Muscle of arm (tissue), 12 donors: ENCODE data around the gene ACTR1A. TPM values are rescaled to one million over a fixed set of nuclear protein-coding genes. Genes with fewer than 3 reads are reported as not detected.

Experiments
- DNase-seq: peaks from one replicate; pipeline ENCODE4 v3.0.0-alpha.2; 2013
- polyA plus RNA-seq, 12 donors: library from polyadenylated mRNA; unstranded; fragments of 120-200 nt; gene quantifications; one replicate each; pipeline ENCODE4 v1.2.1, GENCODE V29; 2013; ENCODE audit not compliant: insufficient read length in 12 of 12

ACTR1A gene
- polyA plus RNA-seq, 12 donors: 53.7 to 88.2 (median 81.1) TPM; not detected in 1

DNA sequence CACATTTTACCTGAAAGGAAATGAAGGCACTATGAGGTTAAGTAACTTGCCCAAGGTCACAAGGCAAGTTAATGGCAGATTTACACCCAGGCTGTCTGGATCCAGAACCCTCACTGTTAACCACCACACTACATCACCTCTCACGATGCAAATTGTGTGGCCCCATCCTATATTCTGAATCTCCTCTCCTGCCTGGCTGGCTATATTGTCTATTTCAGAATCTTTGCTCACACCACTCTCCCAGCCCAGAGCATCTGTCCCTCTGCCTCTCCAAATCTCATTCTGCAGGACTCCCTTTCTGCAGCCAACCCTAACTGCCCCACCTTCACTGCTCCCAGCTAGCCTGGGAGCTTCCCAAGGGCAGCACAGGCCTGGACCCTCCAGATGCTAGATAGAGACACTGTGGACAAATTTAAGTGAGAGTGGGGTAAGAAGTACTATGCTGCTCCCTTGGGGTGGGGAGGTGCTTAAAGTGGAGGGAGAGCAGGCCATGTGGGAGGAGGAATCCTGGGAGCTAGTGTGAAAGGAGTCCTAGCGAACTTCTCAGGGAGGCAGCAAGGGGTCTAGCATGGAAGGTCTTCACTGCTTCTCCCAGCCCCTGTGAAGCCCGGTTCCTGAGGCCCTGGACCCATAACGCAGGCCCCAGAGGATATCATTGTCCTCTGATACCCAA, 70.9 kb downstream of the ACTR1A start:
- DNase-seq: no peak

DNA sequence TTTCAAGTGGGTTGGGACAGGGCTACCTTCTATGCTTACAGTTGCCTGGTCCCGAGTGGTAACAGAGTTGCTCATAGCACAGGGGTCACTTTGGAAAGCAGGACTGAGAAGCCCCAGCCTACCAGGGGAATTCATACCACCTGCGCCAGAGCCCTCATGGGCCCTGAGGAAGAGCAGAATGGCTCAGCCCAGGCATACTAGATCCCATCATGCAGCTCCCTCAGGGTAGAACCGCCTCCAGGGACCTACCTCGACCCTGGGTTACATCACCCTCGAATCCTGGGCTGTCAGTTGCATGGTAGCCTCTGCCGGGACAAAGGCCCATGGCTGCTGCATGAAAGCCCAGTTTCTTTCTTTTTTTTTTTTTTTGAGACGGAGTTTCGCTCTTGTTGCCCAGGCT, 73.0 kb downstream of the ACTR1A start:
- no peak for DNase-seq

Other genes with a start within 250 kb of the ACTR1A start
- gene NFKB2, start 107.0 kb downstream of the ACTR1A start, polyA plus RNA-seq: 10 to 100 TPM in 11 of 12 donors, not detected in 1; 11.2 to 29.2 (median 14.8) TPM
- gene PSD, start 83.9 kb downstream of the ACTR1A start, polyA plus RNA-seq: 10 to 100 TPM in 2 of 12 donors, 1 to 10 TPM in 9, not detected in 1; 2.6 to 25.8 (median 5.0) TPM
- gene FBXL15, start 81.9 kb downstream of the ACTR1A start, polyA plus RNA-seq: 1 to 10 TPM in 10 of 12 donors, not detected in 2; 2.6 to 7.2 (median 3.9) TPM
- 10 to 100 TPM in 11 of 12 donors, not detected in 1; 35.7 to 58.9 (median 51.1) TPM for gene CUEDC2, start 70.1 kb downstream of the ACTR1A start, polyA plus RNA-seq
- under 1 TPM in 6 of 12 donors, not detected in 6; 0.11 to 0.39 (median 0.18) TPM for gene C10orf95, start 51.2 kb downstream of the ACTR1A start, polyA plus RNA-seq
- 10 to 100 TPM in 11 of 12 donors, not detected in 1; 10.8 to 24.1 (median 15.3) TPM for gene SUFU, start 1.3 kb upstream of the ACTR1A start, polyA plus RNA-seq
- gene TRIM8, start 141.8 kb upstream of the ACTR1A start, polyA plus RNA-seq: 100 to 1,000 TPM in 2 of 12 donors, 10 to 100 TPM in 10; 60.8 to 367 (median 74.1) TPM
- 10 to 100 TPM in 11 of 12 donors, not detected in 1; 10.6 to 18.8 (median 13.8) TPM for gene ARL3, start 211.7 kb upstream of the ACTR1A start, polyA plus RNA-seq
- 10 to 100 TPM in 2 of 12 donors, 1 to 10 TPM in 9, not detected in 1; 3.5 to 11.4 (median 5.7) TPM for gene SFXN2, start 211.9 kb upstream of the ACTR1A start, polyA plus RNA-seq
- gene WBP1L, start 241.2 kb upstream of the ACTR1A start, polyA plus RNA-seq: 10 to 100 TPM in 11 of 12 donors, not detected in 1; 37.9 to 52.1 (median 45.0) TPM